Adrenal gland (tissue), 5 donors: ENCODE data around the gene IRAK3.
"Not testable (repeated sequence)": the region's sequence is repeated elsewhere in the genome, so short reads cannot be mapped to it uniquely, and the experiment has no call there.

Source experiments
- POLR2A ChIP-seq, 2 donors: fragments of 450-650 bp; IDR thresholded peaks; one replicate each; pipeline ENCODE4 v1.6.1; 2017; ENCODE audit warnings: antibody characterized with exemption in 2 of 2, mild to moderate bottlenecking in 2 of 2, moderate library complexity in 1 of 2
- TF ChIP-seq, protein P1 (sequence below), 6 experiments: fragments of 450-650 bp in 4 of 6; fragments of 200-600 bp in 2 of 6; sonication (generic) in 1 of 6; IDR thresholded peaks; 1 replicate in 5 of 6; 2 replicates in 1 of 6; pipeline versions ENCODE4 v1.5.1 to v1.8.0; 2016 to 2021; ENCODE audit warnings: antibody characterized with exemption in 6 of 6, mild to moderate bottlenecking in 2 of 6, moderate library complexity in 1 of 6
- donor health status: DM: no; HTN: no; CAD: no.

DNA sequence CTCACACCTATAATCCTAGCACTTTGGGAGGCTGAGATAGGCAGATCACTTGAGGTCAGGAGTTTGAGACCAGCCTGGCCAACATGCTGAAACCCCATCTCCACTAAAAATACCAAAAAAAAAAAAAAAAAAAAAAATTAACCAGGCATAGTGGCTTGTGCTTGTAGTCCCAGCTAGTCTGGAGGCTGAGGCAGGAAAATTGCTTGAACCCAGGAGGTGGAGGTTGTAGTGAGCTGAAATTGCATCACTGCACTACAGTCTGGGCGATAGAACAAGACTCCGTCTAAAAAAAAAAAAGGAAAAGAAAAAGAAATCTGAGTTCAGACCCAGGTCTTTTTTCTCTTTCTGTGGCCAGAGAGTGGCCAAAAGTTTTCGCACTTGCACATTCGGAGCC, 47.3 kb downstream of the IRAK3 start:
- not testable (repeated sequence) for TF ChIP-seq POLR2A (IDR thresholded peaks at IDR 0.05)
- TF ChIP-seq, protein P1, sequence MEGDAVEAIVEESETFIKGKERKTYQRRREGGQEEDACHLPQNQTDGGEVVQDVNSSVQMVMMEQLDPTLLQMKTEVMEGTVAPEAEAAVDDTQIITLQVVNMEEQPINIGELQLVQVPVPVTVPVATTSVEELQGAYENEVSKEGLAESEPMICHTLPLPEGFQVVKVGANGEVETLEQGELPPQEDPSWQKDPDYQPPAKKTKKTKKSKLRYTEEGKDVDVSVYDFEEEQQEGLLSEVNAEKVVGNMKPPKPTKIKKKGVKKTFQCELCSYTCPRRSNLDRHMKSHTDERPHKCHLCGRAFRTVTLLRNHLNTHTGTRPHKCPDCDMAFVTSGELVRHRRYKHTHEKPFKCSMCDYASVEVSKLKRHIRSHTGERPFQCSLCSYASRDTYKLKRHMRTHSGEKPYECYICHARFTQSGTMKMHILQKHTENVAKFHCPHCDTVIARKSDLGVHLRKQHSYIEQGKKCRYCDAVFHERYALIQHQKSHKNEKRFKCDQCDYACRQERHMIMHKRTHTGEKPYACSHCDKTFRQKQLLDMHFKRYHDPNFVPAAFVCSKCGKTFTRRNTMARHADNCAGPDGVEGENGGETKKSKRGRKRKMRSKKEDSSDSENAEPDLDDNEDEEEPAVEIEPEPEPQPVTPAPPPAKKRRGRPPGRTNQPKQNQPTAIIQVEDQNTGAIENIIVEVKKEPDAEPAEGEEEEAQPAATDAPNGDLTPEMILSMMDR (IDR thresholded peaks at IDR 0.05): not testable (repeated sequence)
